ENCODE data around the gene LHFPL3.

- TF ChIP-seq CTCF (IDR thresholded peaks at IDR 0.05) (no peak), ELF4 (CRISPR knock-in tag; IDR thresholded peaks at IDR 0.05; ENCODE audit: low read depth) (no peak), RELA (CRISPR knock-in tag; IDR thresholded peaks at IDR 0.05; ENCODE audit: borderline replicate concordance) (no peak), ZNF671 (CRISPR knock-in tag; IDR thresholded peaks at IDR 0.05) (no peak), SP1 (CRISPR knock-in tag; conservative IDR thresholded peaks at IDR 0.05) (no peak), IRF1 (CRISPR knock-in tag; IDR thresholded peaks at IDR 0.05) (no peak), ATF3 (CRISPR knock-in tag; conservative IDR thresholded peaks at IDR 0.05) (no peak), CREM (CRISPR knock-in tag; IDR thresholded peaks at IDR 0.05) (no peak), E2F5 (CRISPR knock-in tag; IDR thresholded peaks at IDR 0.05) (no peak), SMAD3 (CRISPR knock-in tag; IDR thresholded peaks at IDR 0.05; ENCODE audit: borderline replicate concordance) (no peak), ATF2 (CRISPR knock-in tag; IDR thresholded peaks at IDR 0.05; ENCODE audit: borderline replicate concordance, low read depth) (no peak), SMAD4 (CRISPR knock-in tag; IDR thresholded peaks at IDR 0.05) (no peak)
Measured at GRCh38 chr7:104679085-104679484, 350.7 kb downstream of the LHFPL3 start.

Measured in WTC11 (cell line).